Hepatocyte (in vitro differentiated cells): ENCODE results near the gene PTPRE. TPM values are rescaled to one million over a fixed set of nuclear protein-coding genes. Genes with fewer than 3 reads are reported as not detected.

ENCODE experiments used
- DNase-seq: peaks from one replicate; pipeline ENCODE4 v3.0.0-alpha.2; 2016; ENCODE audit warnings: low spot score
- H2AFZ ChIP-seq: fragments of 200-600 bp; sonication (generic); 2 replicates; pipeline ENCODE4 v1.6.0; 2016; ENCODE audit warnings: antibody characterized with exemption, mild to moderate bottlenecking
- H3K27ac ChIP-seq: fragments of 200-600 bp; sonication (generic); 2 replicates; pipeline ENCODE4 v1.5.1; 2016; ENCODE audit warnings: mild to moderate bottlenecking
- H3K27me3 ChIP-seq: fragments of 200-600 bp; sonication (generic); 2 replicates; pipeline ENCODE4 v1.6.1; 2016
- H3K36me3 ChIP-seq: fragments of 200-600 bp; sonication (generic); replicated peaks from 2 replicates; pipeline ENCODE4 v1.5.1; 2016; ENCODE audit warnings: low read depth; ENCODE audit not compliant: insufficient read depth
- H3K4me1 ChIP-seq: fragments of 200-600 bp; sonication (generic); 2 replicates; pipeline ENCODE4 v1.5.1; 2016; ENCODE audit warnings: mild to moderate bottlenecking, moderate library complexity; ENCODE audit not compliant: insufficient read depth
- H3K4me2 ChIP-seq: fragments of 200-600 bp; sonication (generic); 2 replicates; pipeline ENCODE4 v1.6.0; 2016
- H3K4me3 ChIP-seq: fragments of 200-600 bp; sonication (generic); 2 replicates; pipeline ENCODE4 v1.5.1; 2016; ENCODE audit warnings: mild to moderate bottlenecking
- H3K79me2 ChIP-seq: fragments of 200-600 bp; sonication (generic); 2 replicates; pipeline ENCODE4 v1.6.0; 2017; ENCODE audit warnings: mild to moderate bottlenecking
- H3K9me2 ChIP-seq: fragments of 200-600 bp; sonication (generic); replicated peaks from 2 replicates; pipeline ENCODE4 v1.6.0; 2017; ENCODE audit warnings: mild to moderate bottlenecking; ENCODE audit not compliant: insufficient read depth
- H3K9me3 ChIP-seq: fragments of 200-600 bp; sonication (generic); 2 replicates; pipeline ENCODE4 v1.5.1; 2016; ENCODE audit warnings: low read depth, mild to moderate bottlenecking
- H4K20me1 ChIP-seq: fragments of 200-600 bp; sonication (generic); 2 replicates; pipeline ENCODE4 v1.6.0; 2016; ENCODE audit warnings: mild to moderate bottlenecking; ENCODE audit not compliant: insufficient read depth, poor library complexity, severe bottlenecking
- CTCF ChIP-seq: fragments of 200-600 bp; sonication (generic); IDR thresholded peaks from 2 replicates; pipeline ENCODE4 v1.5.1; 2016; ENCODE audit warnings: antibody characterized with exemption, mild to moderate bottlenecking; ENCODE audit not compliant: poor library complexity
- EZH2 ChIP-seq: fragments of 200-600 bp; sonication (generic); IDR thresholded peaks from 2 replicates; pipeline ENCODE4 v1.6.1; 2016; ENCODE audit warnings: antibody characterized with exemption, mild to moderate bottlenecking, borderline replicate concordance
- EZH2phosphoT487 ChIP-seq: fragments of 200-600 bp; sonication (generic); IDR thresholded peaks from one replicate; pipeline ENCODE4 v1.6.1; 2018; ENCODE audit warnings: antibody characterized with exemption, mild to moderate bottlenecking, low read depth, moderate library complexity; ENCODE audit not compliant: unreplicated experiment, severe bottlenecking
- WGBS: methylation state at CpG from one replicate; pipeline ENCODE4 v1.1.6; 2016; ENCODE audit warnings: low lambda C conversion rate; ENCODE audit errors: missing lambda C conversion rate; 5-methylcytosine and 5-hydroxymethylcytosine counted together
- polyA plus RNA-seq: library from polyadenylated mRNA; unstranded; fragments of >200 nt; fragmentation: Nextera tagmentation; extraction: Ambion mirVana; gene quantifications from 2 replicates; pipeline ENCODE4 v1.2.1, GENCODE V29; 2016
- total RNA-seq: library from RNA; depleted of rRNA; stranded (reverse); fragments of >200 nt; gene quantifications from 2 replicates; pipeline ENCODE4 v1.2.3, GENCODE V29; 2014

PTPRE gene
- total and polyA plus RNA-seq, 2 experiments from 2014 or later: 3.2 to 10.1 TPM

- Histone ChIP-seq H3K4me2 (no peak overlapping the region), H3K27ac (no peak overlapping the region), H3K4me3 (no peak overlapping the region), H2AFZ (no peak overlapping the region), H4K20me1 (no peaks in the 10 kb centered on the region), H3K27me3 (no peaks in the 10 kb centered on the region), H3K79me2 (no peaks in the 10 kb centered on the region), H3K4me1 (peaks cover 18% of the 10 kb centered on the region), H3K9me3 (no peaks in the 10 kb centered on the region), H3K9me2 (no peaks in the 10 kb centered on the region), H3K36me3 (no peaks in the 10 kb centered on the region)
- DNase-seq: no peak
- TF ChIP-seq EZH2phosphoT487: no peak
- no peak for TF ChIP-seq CTCF
- TF ChIP-seq EZH2: no peak
- 91% methylated on average over 5 of the region's 5 CpGs for WGBS
Observed at GRCh38 chr10:127875916-127876315, 31.0 kb upstream of the PTPRE start.

- Histone ChIP-seq H3K27me3 (no peaks in the 10 kb centered on the region), H3K36me3 (no peaks in the 10 kb centered on the region), H3K4me3 (no peak overlapping the region), H4K20me1 (no peaks in the 10 kb centered on the region), H3K4me2 (no peak overlapping the region), H2AFZ (no peak overlapping the region), H3K27ac (no peak overlapping the region), H3K79me2 (no peaks in the 10 kb centered on the region), H3K9me2 (no peaks in the 10 kb centered on the region), H3K9me3 (no peaks in the 10 kb centered on the region), H3K4me1 (peaks cover 23% of the 10 kb centered on the region)
- DNase-seq: no peak
- 97% methylated on average over 4 of the region's 4 CpGs for WGBS
- TF ChIP-seq EZH2phosphoT487 (no peak), CTCF (no peak), EZH2 (no peak)
Observed at GRCh38 chr10:127877116-127877515, 29.8 kb upstream of the PTPRE start.

- Histone ChIP-seq H4K20me1 (no peaks in the 10 kb centered on the region), H3K9me2 (no peaks in the 10 kb centered on the region), H2AFZ (no peak overlapping the region), H3K4me3 (no peak overlapping the region), H3K36me3 (no peaks in the 10 kb centered on the region), H3K27ac (no peak overlapping the region), H3K27me3 (no peaks in the 10 kb centered on the region), H3K4me2 (no peak overlapping the region), H3K9me3 (no peaks in the 10 kb centered on the region), H3K4me1 (peaks cover 21% of the 10 kb centered on the region), H3K79me2 (no peaks in the 10 kb centered on the region)
- WGBS: 90% methylated on average over 5 of the region's 5 CpGs
- TF ChIP-seq CTCF (no peak), EZH2phosphoT487 (no peak), EZH2 (no peak)
- no peak for DNase-seq
Observed at GRCh38 chr10:127877699-127878098, 29.2 kb upstream of the PTPRE start.

- no peaks in the 10 kb centered on the region for H3K9me2 ChIP-seq
- no peak for DNase-seq
- H3K79me2 ChIP-seq: no peaks in the 10 kb centered on the region
- H3K27me3 ChIP-seq: no peaks in the 10 kb centered on the region
- 94% methylated on average over 4 of the region's 4 CpGs for WGBS
- H3K4me2 ChIP-seq: no peak overlapping the region
- H3K4me1 ChIP-seq: peaks cover 21% of the 10 kb centered on the region
- H3K36me3 ChIP-seq: no peaks in the 10 kb centered on the region
- no peaks in the 10 kb centered on the region for H4K20me1 ChIP-seq
- H3K9me3 ChIP-seq: no peaks in the 10 kb centered on the region
- H3K4me3 ChIP-seq: no peak overlapping the region
- H2AFZ ChIP-seq: no peak overlapping the region
- H3K27ac ChIP-seq: peak overlapping the region; percentile 13
- TF ChIP-seq CTCF (no peak), EZH2phosphoT487 (no peak), EZH2 (no peak)
Observed at GRCh38 chr10:127878475-127879055, 28.3 kb upstream of the PTPRE start.
